SKM-1 treated with dmso at 0.1 percent for 144 hours (cell line): Measurements from ENCODE around the gene MAML3.

ENCODE experiments used
- DNase-seq: peaks from one replicate; lab custom pipeline; 2025; ENCODE audit not compliant: unreplicated experiment; lab: John Stamatoyannopoulos, UW

The MAML3 gene

GRCh38 chr4:139767585-139767984 is 386.4 kb downstream of the MAML3 start:
- DNase-seq = no peak

GRCh38 chr4:139767168-139767567 is 386.8 kb downstream of the MAML3 start:
- peak; percentile 71 for DNase-seq

- DNase-seq = no peak
These were observed 389.2 kb downstream of the MAML3 start for GRCh38 chr4:139764686-139765310.

GRCh38 chr4:139764182-139764581 is 389.8 kb downstream of the MAML3 start:
- DNase-seq = no peak

GRCh38 chr4:139763672-139764071 is 390.3 kb downstream of the MAML3 start:
- no peak for DNase-seq

- DNase-seq = no peak
These were observed 390.8 kb downstream of the MAML3 start for GRCh38 chr4:139763205-139763604.

- DNase-seq = no peak
These were observed 391.3 kb downstream of the MAML3 start for GRCh38 chr4:139762720-139763119.

- peak; percentile 34 for DNase-seq
These were observed 392.5 kb downstream of the MAML3 start for GRCh38 chr4:139761461-139761860.

- DNase-seq = no peak
These were observed 393.4 kb downstream of the MAML3 start for GRCh38 chr4:139760567-139760966.

GRCh38 chr4:139759097-139759496 is 394.9 kb downstream of the MAML3 start:
- DNase-seq = no peak

- no peak for DNase-seq
These were observed 397.4 kb downstream of the MAML3 start for GRCh38 chr4:139756391-139757180.

- no peak for DNase-seq
These were observed 399.0 kb downstream of the MAML3 start for GRCh38 chr4:139754938-139755337.

- DNase-seq = no peak
These were observed 400.3 kb downstream of the MAML3 start for GRCh38 chr4:139753686-139754085.

- DNase-seq = no peak
These were observed 404.0 kb downstream of the MAML3 start for GRCh38 chr4:139749835-139750498.

GRCh38 chr4:139749338-139749737 is 404.6 kb downstream of the MAML3 start:
- DNase-seq = no peak

GRCh38 chr4:139746431-139747171 is 407.4 kb downstream of the MAML3 start:
- DNase-seq = no peak

- no peak for DNase-seq
These were observed 408.8 kb downstream of the MAML3 start for GRCh38 chr4:139745111-139745639.

GRCh38 chr4:139744232-139744631 is 409.8 kb downstream of the MAML3 start:
- no peak for DNase-seq

- DNase-seq = no peak
These were observed 411.0 kb downstream of the MAML3 start for GRCh38 chr4:139743027-139743426.

- DNase-seq = peak; percentile 47
These were observed 413.4 kb downstream of the MAML3 start for GRCh38 chr4:139740531-139741041.

- no peak for DNase-seq
These were observed 413.9 kb downstream of the MAML3 start for GRCh38 chr4:139740121-139740520.
